ENCODE data around the gene ZBTB20.

Gene ZBTB20

GRCh38 chr3:114469070-114469469 lies 678.0 kb downstream of the ZBTB20 start:
- no peak for FAIRE-seq
- no peak for DNase-seq (ENCODE audit: insufficient read length, low spot score)

DNA sequence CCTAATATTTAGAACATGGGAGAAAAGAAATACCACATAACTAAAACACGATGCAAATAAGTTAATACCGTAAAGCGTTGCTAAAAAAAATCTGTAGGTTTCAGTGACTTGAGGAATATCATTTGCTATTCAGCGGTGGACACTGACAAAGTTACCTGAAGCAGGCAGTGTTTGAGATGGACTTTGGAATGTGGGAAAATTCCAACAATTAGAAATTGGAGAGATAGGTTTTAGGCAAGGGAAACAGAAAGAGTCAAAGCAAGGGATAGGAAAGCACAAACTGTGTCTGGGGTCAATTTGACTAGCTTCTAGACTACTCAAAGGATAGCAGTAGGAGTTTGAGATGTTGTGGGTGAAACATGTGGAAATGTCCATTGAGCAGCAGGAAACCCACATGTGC lies 680.3 kb downstream of the ZBTB20 start:
- FAIRE-seq, result no peak
- no peak for DNase-seq (ENCODE audit: insufficient read length, low spot score)

GRCh38 chr3:114466251-114466650 lies 680.8 kb downstream of the ZBTB20 start:
- no peak for FAIRE-seq
- DNase-seq (ENCODE audit: insufficient read length, low spot score), result no peak

- FAIRE-seq (no peak), DNase-seq (ENCODE audit: insufficient read length, low spot score) (no peak)
These were observed 682.5 kb downstream of the ZBTB20 start for GRCh38 chr3:114464548-114464947.

- no peak for DNase-seq (ENCODE audit: insufficient read length, low spot score)
- FAIRE-seq, result no peak
These were observed 684.3 kb downstream of the ZBTB20 start for GRCh38 chr3:114462750-114463149.

- DNase-seq (ENCODE audit: insufficient read length, low spot score), result no peak
- FAIRE-seq, result no peak
These were observed 686.6 kb downstream of the ZBTB20 start for GRCh38 chr3:114460459-114460858.

GRCh38 chr3:114456742-114457141 lies 690.3 kb downstream of the ZBTB20 start:
- FAIRE-seq, result no peak
- DNase-seq (ENCODE audit: insufficient read length, low spot score), result no peak

GRCh38 chr3:114455432-114455831 lies 691.7 kb downstream of the ZBTB20 start:
- DNase-seq (ENCODE audit: insufficient read length, low spot score), result no peak
- no peak for FAIRE-seq

DNA sequence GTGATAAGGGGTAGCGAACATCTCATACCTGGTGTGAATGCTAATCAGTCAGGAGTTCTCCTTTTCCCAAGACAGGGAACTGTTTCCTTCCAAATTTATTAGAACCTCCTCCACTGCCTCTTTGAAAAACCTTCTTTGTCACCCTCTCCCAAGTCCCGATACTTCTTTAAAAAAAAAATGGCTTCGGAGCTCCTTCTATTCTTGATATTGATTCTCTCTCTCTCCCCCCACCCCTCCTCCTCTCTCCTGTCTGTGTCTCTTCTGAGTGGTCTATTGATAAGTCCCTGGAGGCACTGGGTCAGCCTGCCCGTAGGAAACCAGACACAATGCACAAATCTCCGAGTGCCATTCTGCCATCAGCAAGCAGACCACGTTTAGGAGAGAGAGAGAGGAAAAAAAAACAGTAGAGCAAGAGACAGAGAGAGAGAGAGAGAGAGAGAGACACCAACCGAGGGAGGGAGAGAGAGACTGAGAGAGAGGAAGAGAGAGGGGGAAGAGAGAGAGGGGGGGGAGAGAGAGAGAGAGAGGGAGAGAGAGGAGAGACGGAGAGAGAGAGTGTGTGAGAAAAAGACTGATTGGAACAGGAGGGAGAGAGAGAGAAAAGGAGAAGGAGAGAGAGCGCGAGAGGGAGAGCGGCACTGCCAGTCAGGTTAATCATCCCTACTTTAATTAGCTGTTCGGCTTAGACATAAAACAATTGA lies 692.4 kb downstream of the ZBTB20 start:
- no peak for FAIRE-seq
- DNase-seq (ENCODE audit: insufficient read length, low spot score), result no peak

GRCh38 chr3:114453361-114453780 lies 693.7 kb downstream of the ZBTB20 start:
- no peak for FAIRE-seq

DNA sequence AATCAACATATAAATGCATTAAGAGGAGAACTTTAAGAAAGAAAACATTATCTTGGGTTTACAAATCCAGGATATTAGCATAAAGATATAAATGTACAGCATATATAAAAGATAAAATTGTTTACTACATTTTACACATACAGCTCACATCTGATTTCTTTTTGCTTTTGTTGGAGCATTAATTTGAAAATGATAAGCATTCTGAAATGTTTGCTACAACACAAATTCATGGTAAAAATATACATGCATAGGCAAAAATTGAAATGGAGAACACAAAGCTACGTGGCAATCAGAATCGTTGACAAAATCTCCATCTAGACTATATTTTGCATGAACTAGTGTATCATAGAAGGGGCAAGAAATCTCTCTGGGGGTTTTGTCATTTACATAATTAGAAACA lies 694.2 kb downstream of the ZBTB20 start:
- no peak for FAIRE-seq
- DNase-seq (ENCODE audit: insufficient read length, low spot score), result no peak

More at GRCh38 chr3:114453361-114453780, 693.7 kb downstream of the ZBTB20 start:
- no peak for DNase-seq (ENCODE audit: insufficient read length, low spot score)

DNA sequence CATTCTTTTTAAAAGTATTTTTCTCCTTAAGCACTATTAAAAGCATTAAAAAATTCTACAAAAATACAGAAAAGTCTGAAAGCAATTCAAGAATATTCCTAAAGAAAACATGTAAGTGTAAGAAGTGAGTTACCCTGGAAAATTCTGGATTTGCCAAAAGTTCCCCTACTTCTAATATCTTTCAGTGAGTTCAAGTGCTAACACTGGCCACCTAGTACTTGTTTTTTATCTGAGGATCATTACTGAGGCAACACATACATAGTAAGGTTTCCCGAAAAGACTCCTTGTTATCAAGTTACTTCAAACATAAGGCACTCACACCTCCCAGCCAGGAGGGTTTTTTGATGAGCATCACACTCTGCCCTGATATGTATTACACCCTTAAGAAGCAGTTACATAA lies 694.8 kb downstream of the ZBTB20 start:
- no peak for DNase-seq (ENCODE audit: insufficient read length, low spot score)
- no peak for FAIRE-seq

DNA sequence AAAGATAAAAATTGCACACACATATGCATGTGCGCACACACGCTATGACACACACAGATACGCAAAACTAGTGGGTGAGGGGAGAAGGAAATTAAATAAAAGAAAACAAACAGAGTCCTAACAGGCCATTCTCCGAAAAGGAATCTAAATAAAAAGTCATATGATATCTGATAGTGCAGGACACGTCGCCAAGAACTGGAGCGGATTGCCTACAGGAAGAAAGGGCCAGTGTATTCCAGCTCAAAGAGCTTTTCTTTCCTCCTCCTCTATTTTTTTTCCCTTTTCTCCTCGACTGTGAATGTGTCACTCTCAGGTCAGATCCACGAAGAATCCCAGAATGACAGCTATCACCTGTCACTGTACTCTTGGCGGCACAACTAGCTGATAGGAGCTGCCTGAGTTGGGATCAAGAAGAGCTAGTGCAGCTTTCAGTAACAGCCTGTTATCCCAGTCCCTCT lies 695.5 kb downstream of the ZBTB20 start:
- FAIRE-seq (no peak), DNase-seq (ENCODE audit: insufficient read length, low spot score) (no peak)

DNA sequence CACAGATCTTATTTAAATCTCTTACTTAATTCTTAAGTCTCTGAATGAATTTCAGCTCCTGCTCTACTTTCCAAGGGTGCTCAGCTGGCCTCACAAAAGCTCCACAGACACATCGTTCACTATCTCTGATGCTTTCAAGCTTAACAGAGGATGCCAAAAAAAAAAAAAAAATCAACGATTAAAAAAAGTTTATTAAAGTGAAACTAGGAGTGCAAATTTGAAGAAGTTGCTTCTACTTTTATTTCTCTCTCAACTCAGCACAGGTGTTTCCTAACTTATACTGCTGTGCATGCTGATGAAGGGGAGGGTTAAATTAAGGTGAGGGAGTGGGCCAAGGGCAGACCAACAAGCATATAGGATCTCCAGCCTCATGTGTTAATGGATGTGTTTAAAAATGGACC lies 696.0 kb downstream of the ZBTB20 start:
- DNase-seq (ENCODE audit: insufficient read length, low spot score), result no peak

GRCh38 chr3:114450008-114450596 lies 697.0 kb downstream of the ZBTB20 start:
- FAIRE-seq (no peak), DNase-seq (ENCODE audit: insufficient read length, low spot score) (no peak)

More for the DNA sequence above, 696.0 kb downstream of the ZBTB20 start:
- FAIRE-seq, result no peak

DNA sequence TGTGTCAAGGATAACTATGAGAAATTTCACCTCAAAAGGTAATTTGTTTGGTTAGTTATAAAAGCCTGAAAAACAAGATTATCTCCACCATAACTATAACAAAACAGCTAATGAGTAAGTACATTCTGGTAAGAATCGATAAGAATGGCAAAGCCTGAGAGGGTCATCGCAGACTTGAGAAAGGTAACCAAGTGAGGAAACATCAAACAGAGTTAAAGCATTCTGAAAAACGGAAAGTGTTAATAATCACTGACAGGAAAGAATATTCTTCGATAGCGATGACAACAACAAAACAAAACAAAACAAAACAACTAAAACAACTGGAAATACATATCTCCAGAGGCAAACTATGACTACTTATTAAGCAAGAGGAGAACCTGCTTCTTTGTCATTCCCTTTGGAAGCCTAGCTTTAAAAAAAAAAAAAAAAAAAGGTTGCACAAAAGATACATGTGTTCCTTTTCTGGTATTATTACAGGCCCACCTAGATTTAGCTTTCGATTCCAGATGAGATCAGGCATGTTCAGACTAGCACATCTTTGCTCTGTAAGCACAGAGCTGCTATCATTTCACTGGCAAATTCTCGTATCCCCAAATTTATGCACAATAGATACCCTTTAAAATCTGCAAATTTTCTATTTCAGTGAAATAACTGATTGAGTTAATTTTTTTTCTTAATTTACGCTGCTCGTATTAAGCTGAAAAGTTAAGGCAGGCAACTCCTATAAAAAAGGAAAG lies 697.6 kb downstream of the ZBTB20 start:
- FAIRE-seq (no peak), DNase-seq (ENCODE audit: insufficient read length, low spot score) (no peak)

DNA sequence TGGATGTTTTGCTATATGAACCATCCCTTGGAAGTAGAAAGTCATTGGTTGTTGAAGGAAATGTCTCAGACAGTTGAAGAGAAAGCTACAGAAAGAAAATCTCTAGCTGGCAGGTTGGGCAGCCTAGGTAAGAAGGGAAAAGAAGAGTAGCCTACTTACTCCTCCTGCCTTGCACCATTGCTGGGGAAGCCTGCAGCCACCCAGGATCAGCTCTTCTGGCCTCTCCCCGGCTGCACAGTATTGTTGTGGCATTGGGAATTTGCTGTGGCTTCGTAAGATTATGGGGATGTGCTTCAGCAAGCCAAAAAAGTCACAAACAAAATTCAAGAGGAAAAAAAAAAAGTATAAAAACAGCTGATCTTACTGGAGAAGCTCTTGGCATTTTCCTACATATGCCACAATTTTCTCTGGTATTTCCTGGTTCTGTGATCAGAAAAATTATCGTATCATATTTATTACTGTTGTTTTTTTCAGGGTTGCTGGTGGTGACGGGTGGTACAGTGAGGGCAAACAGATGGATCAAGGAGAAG lies 699.1 kb downstream of the ZBTB20 start:
- DNase-seq (ENCODE audit: insufficient read length, low spot score) (no peak), FAIRE-seq (no peak)

- no peak for FAIRE-seq
- no peak for DNase-seq (ENCODE audit: insufficient read length, low spot score)
These were observed 699.5 kb downstream of the ZBTB20 start for GRCh38 chr3:114447545-114447944.

GRCh38 chr3:114446600-114446999 lies 700.5 kb downstream of the ZBTB20 start:
- no peak for FAIRE-seq

DNA sequence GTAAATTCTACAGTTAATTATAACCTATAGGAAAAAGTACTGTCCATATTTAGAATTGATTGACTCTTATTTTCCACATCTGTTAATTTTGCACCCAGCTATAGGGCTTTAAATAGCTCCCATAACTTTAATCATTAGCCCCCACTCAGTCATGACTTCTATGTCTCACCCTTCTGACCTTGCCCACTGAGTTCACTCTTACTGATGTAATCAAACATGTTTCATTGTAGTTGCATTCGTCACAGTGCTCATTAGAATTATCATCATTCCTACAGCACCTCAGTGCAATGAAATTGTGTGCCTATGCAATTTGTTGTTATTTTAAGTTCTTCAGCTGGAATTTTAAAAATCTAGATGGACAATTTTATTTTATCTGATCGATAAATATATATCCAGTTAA lies 701.9 kb downstream of the ZBTB20 start:
- no peak for FAIRE-seq
- DNase-seq (ENCODE audit: insufficient read length, low spot score), result no peak

More at GRCh38 chr3:114446600-114446999, 700.5 kb downstream of the ZBTB20 start:
- no peak for DNase-seq (ENCODE audit: insufficient read length, low spot score)

GRCh38 chr3:114444216-114444615 lies 702.9 kb downstream of the ZBTB20 start:
- no peak for DNase-seq (ENCODE audit: insufficient read length, low spot score)
- FAIRE-seq, result no peak
